Esophagus muscularis mucosa (tissue), 3 donors: Measurements from ENCODE around the gene NGFR.

Experiments
- POLR2A ChIP-seq: fragments of 450-650 bp; IDR thresholded peaks from one replicate; pipeline ENCODE4 v1.6.1; 2017; ENCODE audit warnings: antibody characterized with exemption, moderate library complexity, mild to moderate bottlenecking, low read depth
- POLR2AphosphoS5 ChIP-seq, 2 donors: sonication (generic); formaldehyde crosslinking; IDR thresholded peaks; one replicate each; pipeline ENCODE4 v1.6.1; 2017; ENCODE audit warnings: antibody characterized with exemption in 2 of 2
- TF ChIP-seq, protein P1 (sequence below), 3 experiments: fragments of 200-600 bp in 2 of 3; fragments of 450-650 bp in 1 of 3; sonication (generic) in 2 of 3; IDR thresholded peaks; one replicate each; pipeline ENCODE4 v1.5.1; 2017 to 2019; ENCODE audit warnings: antibody characterized with exemption in 3 of 3, mild to moderate bottlenecking in 2 of 3, moderate library complexity in 1 of 3

DNA sequence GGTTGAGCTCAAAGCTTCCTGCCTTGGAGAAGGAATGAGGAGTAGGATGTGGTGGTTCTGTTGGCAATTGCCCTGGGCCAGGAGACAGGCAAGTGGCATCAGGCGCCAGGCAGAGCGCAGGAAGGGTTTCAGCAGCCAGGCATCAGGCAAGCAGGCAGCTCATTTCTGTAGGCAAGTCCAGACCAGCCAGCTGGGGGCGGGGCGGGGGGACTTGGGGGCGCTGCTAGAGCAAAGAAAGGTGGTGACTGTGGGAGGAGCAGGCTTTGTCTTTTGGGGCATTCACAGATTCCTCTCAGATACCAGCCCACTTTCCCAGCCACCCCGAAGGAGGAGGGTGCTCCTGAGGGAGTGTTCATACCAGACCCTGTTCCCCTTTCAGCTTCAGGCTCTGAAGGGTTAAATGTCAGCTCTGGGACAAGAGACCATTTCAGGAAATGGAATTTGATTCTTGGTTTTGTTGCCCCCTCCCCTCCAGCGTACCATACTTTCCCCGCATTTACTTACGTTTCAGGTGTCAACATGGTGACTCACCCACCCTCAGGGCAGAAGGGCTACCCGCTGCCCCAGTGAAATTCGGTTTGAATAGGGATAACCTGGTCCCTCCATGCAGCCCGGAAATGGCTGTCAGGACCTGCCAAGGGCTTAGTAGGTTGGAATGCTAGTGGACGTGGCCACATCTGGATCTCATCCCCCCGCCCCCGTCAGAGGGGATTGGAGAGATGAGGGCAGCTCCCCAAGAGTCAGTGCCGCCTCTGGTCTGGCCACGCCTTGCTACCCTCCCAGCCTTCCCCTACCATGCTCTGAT, 13.2 kb downstream of the NGFR start:
- TF ChIP-seq, protein P1, sequence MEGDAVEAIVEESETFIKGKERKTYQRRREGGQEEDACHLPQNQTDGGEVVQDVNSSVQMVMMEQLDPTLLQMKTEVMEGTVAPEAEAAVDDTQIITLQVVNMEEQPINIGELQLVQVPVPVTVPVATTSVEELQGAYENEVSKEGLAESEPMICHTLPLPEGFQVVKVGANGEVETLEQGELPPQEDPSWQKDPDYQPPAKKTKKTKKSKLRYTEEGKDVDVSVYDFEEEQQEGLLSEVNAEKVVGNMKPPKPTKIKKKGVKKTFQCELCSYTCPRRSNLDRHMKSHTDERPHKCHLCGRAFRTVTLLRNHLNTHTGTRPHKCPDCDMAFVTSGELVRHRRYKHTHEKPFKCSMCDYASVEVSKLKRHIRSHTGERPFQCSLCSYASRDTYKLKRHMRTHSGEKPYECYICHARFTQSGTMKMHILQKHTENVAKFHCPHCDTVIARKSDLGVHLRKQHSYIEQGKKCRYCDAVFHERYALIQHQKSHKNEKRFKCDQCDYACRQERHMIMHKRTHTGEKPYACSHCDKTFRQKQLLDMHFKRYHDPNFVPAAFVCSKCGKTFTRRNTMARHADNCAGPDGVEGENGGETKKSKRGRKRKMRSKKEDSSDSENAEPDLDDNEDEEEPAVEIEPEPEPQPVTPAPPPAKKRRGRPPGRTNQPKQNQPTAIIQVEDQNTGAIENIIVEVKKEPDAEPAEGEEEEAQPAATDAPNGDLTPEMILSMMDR (IDR thresholded peaks at IDR 0.05): no peak
- TF ChIP-seq POLR2A: no peak
- no peak for TF ChIP-seq POLR2AphosphoS5 (IDR thresholded peaks at IDR 0.05)
